ENCODE results near the gene EFEMP2. TPM values are rescaled to one million over a fixed set of nuclear protein-coding genes. Genes with fewer than 3 reads are reported as not detected.
A peak's percentile ranks its signal among the peaks of the same experiment; 100 is the strongest.

EFEMP2 gene
- total and polyA plus RNA-seq, 10 of the 15 experiments (the other 5 are each of a cell fraction or from before 2014, with no cell fraction given) = 0.24 to 13.2 (median 1.3) TPM; not detected in 1

DNA sequence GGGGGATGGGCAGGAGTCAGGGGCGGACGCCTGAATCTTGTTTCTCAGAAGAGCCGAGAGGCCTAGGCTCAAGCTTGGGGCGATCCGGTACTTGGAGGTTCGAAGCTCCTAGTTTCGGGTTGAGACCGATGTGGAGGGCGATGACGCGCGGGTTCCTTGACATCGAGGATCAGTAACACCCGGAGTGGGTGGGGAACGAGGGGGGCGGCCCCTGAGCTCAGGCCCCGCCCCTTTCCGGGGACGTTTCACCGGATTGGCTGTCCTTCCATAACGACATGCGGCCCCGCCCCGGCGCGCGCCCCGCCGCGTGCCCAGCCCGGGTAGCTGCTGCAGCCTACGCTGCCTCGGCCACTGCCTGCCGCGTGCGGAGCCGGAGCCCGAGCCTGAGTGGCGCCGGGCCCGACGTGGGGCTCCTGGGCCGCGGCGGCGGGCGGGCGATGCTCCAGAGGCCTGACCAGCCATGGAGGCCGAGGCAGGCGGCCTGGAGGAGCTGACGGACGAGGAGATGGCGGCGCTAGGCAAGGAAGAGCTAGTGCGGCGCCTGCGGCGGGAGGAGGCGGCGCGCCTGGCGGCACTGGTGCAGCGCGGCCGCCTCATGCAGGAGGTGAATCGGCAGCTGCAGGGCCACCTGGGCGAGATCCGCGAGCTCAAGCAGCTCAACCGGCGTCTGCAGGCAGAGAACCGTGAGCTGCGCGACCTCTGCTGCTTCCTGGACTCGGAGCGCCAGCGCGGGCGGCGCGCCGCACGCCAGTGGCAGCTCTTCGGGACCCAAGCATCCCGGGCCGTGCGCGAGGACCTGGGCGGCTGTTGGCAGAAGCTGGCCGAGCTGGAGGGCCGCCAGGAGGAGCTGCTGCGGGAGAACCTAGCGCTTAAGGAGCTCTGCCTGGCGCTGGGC is 18.0 kb upstream of the EFEMP2 start, which contains the start of gene CCDC85B (continued):
- TF ChIP-seq MEF2B (IDR thresholded peaks at IDR 0.05; ENCODE audit: partially characterized antibody, poor library complexity, severe bottlenecking) = peak; percentile 71
- TF ChIP-seq ASH2L (IDR thresholded peaks at IDR 0.05; ENCODE audit: borderline replicate concordance, low read depth) = 0 out of 2 replicates have a peak, but pooled peaks have one; percentile 46
- peak; percentile 80; the same call in 2 of the 3 replicates for TF ChIP-seq POU2F2 (IDR thresholded peaks at IDR 0.05; ENCODE audit: borderline replicate concordance, low read depth, low read length)
- TF ChIP-seq TBL1XR1 (IDR thresholded peaks at IDR 0.05; ENCODE audit: low read depth, low read length) = no peak
- TF ChIP-seq, protein P1, sequence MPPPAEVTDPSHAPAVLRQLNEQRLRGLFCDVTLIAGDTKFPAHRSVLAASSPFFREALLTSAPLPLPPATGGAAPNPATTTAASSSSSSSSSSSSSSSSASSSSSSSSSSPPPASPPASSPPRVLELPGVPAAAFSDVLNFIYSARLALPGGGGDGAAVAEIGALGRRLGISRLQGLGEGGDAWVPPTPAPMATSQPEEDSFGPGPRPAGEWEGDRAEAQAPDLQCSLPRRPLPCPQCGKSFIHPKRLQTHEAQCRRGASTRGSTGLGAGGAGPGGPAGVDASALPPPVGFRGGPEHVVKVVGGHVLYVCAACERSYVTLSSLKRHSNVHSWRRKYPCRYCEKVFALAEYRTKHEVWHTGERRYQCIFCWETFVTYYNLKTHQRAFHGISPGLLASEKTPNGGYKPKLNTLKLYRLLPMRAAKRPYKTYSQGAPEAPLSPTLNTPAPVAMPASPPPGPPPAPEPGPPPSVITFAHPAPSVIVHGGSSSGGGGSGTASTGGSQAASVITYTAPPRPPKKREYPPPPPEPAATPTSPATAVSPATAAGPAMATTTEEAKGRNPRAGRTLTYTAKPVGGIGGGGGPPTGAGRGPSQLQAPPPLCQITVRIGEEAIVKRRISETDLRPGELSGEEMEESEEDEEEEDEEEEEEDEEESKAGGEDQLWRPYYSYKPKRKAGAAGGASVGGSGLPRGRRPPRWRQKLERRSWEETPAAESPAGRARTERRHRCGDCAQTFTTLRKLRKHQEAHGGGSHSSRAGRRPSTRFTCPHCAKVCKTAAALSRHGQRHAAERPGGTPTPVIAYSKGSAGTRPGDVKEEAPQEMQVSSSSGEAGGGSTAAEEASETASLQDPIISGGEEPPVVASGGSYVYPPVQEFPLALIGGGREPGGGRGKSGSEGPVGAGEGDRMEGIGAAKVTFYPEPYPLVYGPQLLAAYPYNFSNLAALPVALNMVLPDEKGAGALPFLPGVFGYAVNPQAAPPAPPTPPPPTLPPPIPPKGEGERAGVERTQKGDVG (CRISPR knock-in tag; IDR thresholded peaks at IDR 0.05) = no peak
- TF ChIP-seq, protein P2, sequence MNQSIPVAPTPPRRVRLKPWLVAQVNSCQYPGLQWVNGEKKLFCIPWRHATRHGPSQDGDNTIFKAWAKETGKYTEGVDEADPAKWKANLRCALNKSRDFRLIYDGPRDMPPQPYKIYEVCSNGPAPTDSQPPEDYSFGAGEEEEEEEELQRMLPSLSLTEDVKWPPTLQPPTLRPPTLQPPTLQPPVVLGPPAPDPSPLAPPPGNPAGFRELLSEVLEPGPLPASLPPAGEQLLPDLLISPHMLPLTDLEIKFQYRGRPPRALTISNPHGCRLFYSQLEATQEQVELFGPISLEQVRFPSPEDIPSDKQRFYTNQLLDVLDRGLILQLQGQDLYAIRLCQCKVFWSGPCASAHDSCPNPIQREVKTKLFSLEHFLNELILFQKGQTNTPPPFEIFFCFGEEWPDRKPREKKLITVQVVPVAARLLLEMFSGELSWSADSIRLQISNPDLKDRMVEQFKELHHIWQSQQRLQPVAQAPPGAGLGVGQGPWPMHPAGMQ (IDR thresholded peaks at IDR 0.05; ENCODE audit: borderline replicate concordance) = no peak
- no peak for TF ChIP-seq KAT2A (conservative IDR thresholded peaks at IDR 0.05; ENCODE audit: control insufficient read depth, low read depth, low read length)
- TF ChIP-seq, protein P3, sequence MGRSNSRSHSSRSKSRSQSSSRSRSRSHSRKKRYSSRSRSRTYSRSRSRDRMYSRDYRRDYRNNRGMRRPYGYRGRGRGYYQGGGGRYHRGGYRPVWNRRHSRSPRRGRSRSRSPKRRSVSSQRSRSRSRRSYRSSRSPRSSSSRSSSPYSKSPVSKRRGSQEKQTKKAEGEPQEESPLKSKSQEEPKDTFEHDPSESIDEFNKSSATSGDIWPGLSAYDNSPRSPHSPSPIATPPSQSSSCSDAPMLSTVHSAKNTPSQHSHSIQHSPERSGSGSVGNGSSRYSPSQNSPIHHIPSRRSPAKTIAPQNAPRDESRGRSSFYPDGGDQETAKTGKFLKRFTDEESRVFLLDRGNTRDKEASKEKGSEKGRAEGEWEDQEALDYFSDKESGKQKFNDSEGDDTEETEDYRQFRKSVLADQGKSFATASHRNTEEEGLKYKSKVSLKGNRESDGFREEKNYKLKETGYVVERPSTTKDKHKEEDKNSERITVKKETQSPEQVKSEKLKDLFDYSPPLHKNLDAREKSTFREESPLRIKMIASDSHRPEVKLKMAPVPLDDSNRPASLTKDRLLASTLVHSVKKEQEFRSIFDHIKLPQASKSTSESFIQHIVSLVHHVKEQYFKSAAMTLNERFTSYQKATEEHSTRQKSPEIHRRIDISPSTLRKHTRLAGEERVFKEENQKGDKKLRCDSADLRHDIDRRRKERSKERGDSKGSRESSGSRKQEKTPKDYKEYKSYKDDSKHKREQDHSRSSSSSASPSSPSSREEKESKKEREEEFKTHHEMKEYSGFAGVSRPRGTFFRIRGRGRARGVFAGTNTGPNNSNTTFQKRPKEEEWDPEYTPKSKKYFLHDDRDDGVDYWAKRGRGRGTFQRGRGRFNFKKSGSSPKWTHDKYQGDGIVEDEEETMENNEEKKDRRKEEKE (IDR thresholded peaks at IDR 0.05) = no peak; the same call in 1 of the 2 replicates
- no peak for TF ChIP-seq RELA (IDR thresholded peaks at IDR 0.05; ENCODE audit: borderline replicate concordance, partially characterized antibody)
- peak; percentile 79; the same call in 1 of the 2 replicates for TF ChIP-seq GATAD2B (conservative IDR thresholded peaks at IDR 0.05; ENCODE audit: low read depth)
- TF ChIP-seq, protein P4, sequence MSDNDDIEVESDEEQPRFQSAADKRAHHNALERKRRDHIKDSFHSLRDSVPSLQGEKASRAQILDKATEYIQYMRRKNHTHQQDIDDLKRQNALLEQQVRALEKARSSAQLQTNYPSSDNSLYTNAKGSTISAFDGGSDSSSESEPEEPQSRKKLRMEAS (IDR thresholded peaks at IDR 0.05; ENCODE audit: low read depth, low read length) = peak; percentile 87
- no peak for TF ChIP-seq CHD4 (IDR thresholded peaks at IDR 0.05)
- TF ChIP-seq SRF (IDR thresholded peaks at IDR 0.05; ENCODE audit: low read depth in 2 of 2, low read length in 2 of 2) = 0 out of 4 replicates have a peak, but pooled peaks of 1 of the 2 experiments have one; percentile 35
- TF ChIP-seq MXI1 (IDR thresholded peaks at IDR 0.05; ENCODE audit: low read depth, low read length) = peak; percentile 85
- no peak for TF ChIP-seq FOXM1 (IDR thresholded peaks at IDR 0.05; ENCODE audit: low read depth, low read length)
- TF ChIP-seq IRF4 (IDR thresholded peaks at IDR 0.05; ENCODE audit: low read depth, low read length) = no peak
- TF ChIP-seq SMAD5 (IDR thresholded peaks at IDR 0.05; ENCODE audit: low read depth) = peak; percentile 72; the same call in 1 of the 2 replicates
- no peak for TF ChIP-seq BCL11A (IDR thresholded peaks at IDR 0.05; ENCODE audit: low read depth, low read length)
- no peak for TF ChIP-seq CREB1 (IDR thresholded peaks at IDR 0.05; ENCODE audit: low read depth)
- peak; percentile 90 for TF ChIP-seq POLR2AphosphoS2 (IDR thresholded peaks at IDR 0.05; ENCODE audit: low read depth, low read length)
- TF ChIP-seq BHLHE40 (IDR thresholded peaks at IDR 0.05; ENCODE audit: borderline replicate concordance in 1 of 2, low read depth in 2 of 2, low read length in 1 of 2) = peak; percentile 88 to 97

Data from GM12878 (cell line).